ENCODE results near the gene MN1. TPM values are rescaled to one million over a fixed set of nuclear protein-coding genes. Genes with fewer than 3 reads are reported as not detected.

MN1 gene
- total and polyA plus RNA-seq, 2 donors: 5.1 to 9.1 TPM

DNA sequence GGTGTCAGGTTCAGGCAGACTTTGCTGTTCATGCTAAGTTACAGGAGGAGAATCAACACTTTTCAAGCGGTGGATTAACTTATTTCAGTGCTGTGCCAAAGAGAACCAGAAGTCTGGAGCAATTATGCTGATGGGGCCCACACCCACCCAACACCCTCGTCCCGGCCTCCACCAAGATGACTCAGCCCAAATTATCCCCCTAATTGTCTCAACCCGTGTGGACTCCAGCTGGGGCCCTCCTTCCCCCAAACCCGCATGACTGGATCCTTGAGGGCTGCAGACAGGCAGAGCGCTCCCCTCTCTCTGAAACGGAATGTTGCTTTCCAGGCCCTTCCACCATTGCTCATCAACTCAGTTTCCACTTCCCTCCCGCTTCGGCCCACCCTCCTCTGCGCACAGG lies 34.6 kb upstream of the MN1 start:
- Histone ChIP-seq H3K4me1 (ENCODE audit: insufficient read depth) (no peaks in the 10 kb centered on the region), H3K4me3 (ENCODE audit: low read depth, low read length) (no peak overlapping the region), H3K27ac (ENCODE audit: low read depth) (no peak overlapping the region), H3K36me3 (ENCODE audit: insufficient read depth) (no peaks in the 10 kb centered on the region)
- DNase-seq (ENCODE audit: extremely low spot score): no peak
- 71% methylated on average over 10 of the region's 10 CpGs for WGBS

DNA sequence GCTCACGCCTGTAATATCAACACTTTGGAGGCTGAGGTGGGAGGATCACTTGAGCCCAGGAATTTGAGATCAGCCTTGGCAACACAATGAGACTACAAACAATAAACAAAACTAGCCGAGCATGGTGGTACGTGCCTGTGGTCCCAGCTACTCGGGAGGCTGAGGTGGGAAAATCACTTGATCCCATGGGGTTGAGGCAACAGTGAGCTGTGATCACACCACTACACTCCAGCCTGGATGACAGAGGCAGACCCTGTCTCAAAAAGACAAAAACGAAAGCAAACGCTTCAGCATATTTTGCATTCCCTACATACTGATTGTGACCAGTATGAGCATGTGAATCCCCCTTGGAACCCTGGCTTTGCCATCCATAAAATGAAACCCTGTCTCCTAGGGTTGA lies 33.9 kb upstream of the MN1 start:
- Histone ChIP-seq H3K36me3 (ENCODE audit: insufficient read depth) (no peaks in the 10 kb centered on the region), H3K4me3 (ENCODE audit: low read depth, low read length) (no peak overlapping the region), H3K4me1 (ENCODE audit: insufficient read depth) (no peaks in the 10 kb centered on the region), H3K27ac (ENCODE audit: low read depth) (no peak overlapping the region)
- 77% methylated on average over 6 of the region's 6 CpGs for WGBS
- no peak for DNase-seq (ENCODE audit: extremely low spot score)

DNA sequence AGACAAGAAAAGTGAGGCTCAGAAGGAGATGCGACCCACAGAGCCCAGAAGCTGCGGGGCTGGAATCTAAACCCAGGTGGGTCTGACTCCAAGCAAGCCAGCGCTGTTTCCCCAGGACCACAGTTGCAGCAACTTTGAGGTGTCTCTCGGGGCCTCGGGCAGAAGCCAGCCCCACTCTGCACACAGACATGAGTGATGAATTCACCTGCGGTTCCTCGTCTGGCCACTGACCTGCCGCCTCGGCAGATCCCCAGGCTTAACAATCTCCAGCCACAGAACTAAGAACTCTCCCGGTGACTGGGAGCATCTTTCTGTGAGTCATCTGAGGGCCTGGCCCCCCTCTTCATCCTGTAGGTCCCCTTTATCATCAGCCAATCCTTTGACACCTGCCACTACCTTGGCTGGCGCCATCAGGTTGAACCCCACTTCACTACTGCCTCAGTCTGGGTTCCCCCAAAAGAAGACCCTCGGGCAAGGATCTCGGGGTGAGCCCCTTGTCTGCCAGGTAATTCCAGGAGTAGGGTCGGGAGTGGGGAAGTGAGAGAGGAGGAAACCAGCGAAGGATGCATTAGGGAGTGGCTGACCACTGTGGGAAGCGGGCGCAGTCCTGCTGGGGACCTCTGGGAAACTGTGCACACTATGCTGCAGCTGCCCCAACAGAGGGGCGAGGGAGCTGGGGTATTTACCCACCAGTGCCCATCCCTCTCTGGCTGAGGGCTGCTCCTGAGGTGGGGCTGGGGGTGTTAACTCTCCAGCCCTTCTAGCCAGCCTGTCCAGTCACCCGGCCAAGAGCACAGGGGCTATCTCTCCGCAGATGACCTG lies 33.0 kb upstream of the MN1 start:
- WGBS: 93% methylated on average over 20 of the region's 20 CpGs
- no peaks in the 10 kb centered on the region for H3K36me3 ChIP-seq (ENCODE audit: insufficient read depth)
- H3K4me1 ChIP-seq (ENCODE audit: insufficient read depth): no peaks in the 10 kb centered on the region
- DNase-seq (ENCODE audit: extremely low spot score): no peak
- H3K27ac ChIP-seq (ENCODE audit: low read depth): no peak overlapping the region
- H3K4me3 ChIP-seq (ENCODE audit: low read depth, low read length): no peak overlapping the region

DNA sequence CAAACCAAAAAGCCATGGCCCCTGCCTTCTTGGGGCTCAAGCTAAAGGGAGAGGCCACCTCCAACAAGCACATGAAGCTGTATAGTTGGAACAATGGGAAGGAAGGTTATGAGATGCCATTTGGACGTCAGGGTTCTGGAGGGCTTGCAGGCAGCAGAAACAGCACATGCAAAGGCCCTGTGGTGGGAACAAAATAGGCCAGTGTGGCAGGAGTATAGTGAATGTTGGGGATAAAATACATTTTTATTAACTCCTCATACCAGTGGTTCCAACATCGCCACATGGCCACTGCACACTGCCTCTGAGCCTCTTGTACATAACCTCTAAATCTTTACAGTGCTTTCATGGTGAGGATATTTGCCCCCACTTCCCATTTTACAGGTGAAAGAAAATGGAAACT lies 32.2 kb upstream of the MN1 start:
- no peaks in the 10 kb centered on the region for H3K4me1 ChIP-seq (ENCODE audit: insufficient read depth)
- WGBS: 48% methylated on average over 2 of the region's 2 CpGs
- DNase-seq (ENCODE audit: extremely low spot score): no peak
- H3K27ac ChIP-seq (ENCODE audit: low read depth): no peak overlapping the region
- H3K4me3 ChIP-seq (ENCODE audit: low read depth, low read length): no peak overlapping the region
- H3K36me3 ChIP-seq (ENCODE audit: insufficient read depth): no peaks in the 10 kb centered on the region

DNA sequence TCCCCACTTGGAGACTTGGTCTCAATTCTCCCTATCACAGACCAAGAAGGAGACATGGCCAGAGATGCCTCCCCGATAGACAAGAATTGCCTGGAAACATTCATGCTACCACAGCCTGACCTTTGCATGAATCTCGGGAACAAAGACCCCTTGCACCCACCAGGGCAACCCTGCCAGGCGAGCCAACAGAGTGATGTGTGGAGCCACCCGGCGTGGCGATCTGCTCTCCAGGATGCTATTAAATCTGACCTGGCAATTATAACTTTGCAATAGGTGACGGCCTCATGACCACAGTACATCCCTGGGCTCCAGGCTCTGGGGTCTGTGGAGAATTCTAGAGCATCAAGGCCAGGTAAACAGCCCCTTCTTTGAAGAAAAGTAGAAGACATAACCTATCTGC lies 31.1 kb upstream of the MN1 start:
- DNase-seq (ENCODE audit: extremely low spot score): no peak
- WGBS: 93% methylated on average over 7 of the region's 7 CpGs
- Histone ChIP-seq H3K4me3 (ENCODE audit: low read depth, low read length) (no peak overlapping the region), H3K4me1 (ENCODE audit: insufficient read depth) (no peaks in the 10 kb centered on the region), H3K27ac (ENCODE audit: low read depth) (no peak overlapping the region), H3K36me3 (ENCODE audit: insufficient read depth) (no peaks in the 10 kb centered on the region)

DNA sequence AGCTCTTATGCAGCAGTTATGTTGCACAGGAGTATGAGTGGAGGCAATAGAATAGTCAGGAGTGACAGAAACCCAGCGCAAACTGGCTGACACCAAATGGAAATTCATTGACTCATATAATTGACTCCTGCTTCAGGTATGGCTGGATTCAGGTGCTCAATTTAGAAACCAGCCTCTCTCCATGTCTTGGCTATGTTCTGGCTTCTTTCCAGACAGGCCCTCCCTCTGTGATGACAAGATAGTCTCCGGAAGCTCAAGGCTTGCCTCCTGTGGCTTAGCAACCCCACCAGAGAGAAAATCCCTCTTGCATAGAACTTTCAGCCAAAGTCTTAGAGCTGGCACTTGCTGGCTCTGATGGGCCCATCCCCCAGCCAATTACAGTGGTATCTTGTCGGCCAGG lies 28.1 kb upstream of the MN1 start:
- H3K4me1 ChIP-seq (ENCODE audit: insufficient read depth): no peaks in the 10 kb centered on the region
- DNase-seq (ENCODE audit: extremely low spot score): no peak
- H3K4me3 ChIP-seq (ENCODE audit: low read depth, low read length): no peak overlapping the region
- no peaks in the 10 kb centered on the region for H3K36me3 ChIP-seq (ENCODE audit: insufficient read depth)
- H3K27ac ChIP-seq (ENCODE audit: low read depth): no peak overlapping the region
- 68% methylated on average over 3 of the region's 3 CpGs for WGBS

DNA sequence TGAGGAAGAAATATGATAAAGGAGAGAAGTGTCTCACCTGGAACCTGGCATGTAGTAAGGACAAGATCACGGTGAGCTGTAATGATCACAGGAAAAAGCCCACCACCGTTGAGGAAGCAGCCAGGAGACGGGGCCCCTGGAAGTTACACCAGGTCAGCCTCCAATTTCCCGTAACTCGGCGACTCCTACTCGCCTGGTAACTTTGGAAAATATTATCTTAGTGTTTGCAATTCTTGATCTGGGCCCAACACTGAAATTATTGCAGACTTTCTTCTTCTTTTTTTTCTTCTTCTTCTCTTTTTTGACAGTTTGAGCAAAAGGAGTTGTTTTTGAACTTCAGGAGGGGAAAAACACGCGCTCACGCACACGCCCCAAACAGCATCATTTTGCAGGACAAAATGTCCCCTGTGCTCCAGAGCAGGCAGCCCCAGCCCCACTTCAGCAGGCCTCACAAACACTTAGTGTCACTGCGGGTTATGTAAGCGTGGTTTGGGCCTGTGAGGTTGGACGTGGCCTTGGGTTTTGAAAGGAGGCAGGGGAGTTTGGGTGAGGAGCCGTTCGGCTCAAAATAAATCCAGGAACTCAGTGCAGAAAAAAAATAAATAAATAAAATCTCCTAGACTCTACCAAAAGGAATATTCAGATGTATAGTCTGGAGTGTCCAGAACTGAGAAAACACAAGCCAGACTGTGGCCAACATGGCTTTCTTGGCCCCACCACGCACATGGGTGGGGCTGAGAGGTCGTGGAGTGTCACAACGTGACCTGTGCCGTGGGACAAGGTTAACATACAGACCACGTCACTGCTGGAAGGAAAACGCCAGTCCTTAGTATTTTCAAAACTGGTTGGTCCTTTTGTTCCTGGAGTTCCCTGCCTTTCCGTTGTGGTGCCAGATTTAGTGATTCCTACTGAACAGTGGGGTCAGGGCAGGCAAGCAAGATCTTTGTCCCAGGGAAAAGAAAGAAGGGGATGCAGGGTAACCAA lies 26.3 kb upstream of the MN1 start:
- no peak overlapping the region for H3K4me3 ChIP-seq (ENCODE audit: low read depth, low read length)
- H3K36me3 ChIP-seq (ENCODE audit: insufficient read depth): no peaks in the 10 kb centered on the region
- 75% methylated on average over 23 of the region's 23 CpGs for WGBS
- DNase-seq (ENCODE audit: extremely low spot score): no peak
- no peak overlapping the region for H3K27ac ChIP-seq (ENCODE audit: low read depth)
- H3K4me1 ChIP-seq (ENCODE audit: insufficient read depth): no peaks in the 10 kb centered on the region

DNA sequence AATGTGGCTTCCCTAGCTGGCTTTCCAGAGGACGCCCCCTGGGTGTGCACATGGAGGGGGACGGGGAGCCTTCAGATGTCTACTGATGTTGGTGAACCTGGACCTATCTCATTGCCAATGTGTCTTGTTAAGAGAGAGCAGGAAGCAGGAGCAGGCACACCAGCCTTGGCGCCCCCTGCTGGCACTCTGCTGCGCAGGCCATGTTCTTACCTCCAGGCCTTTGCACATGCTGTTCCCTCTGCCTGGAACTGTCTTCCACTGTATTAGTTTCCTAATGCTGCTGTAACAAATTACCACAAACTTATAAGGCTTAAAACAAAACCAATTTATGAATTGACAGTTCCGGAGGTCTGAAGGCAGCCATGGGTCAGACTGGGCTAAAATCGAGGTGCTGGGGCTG lies 23.6 kb upstream of the MN1 start:
- H3K27ac ChIP-seq (ENCODE audit: low read depth): no peak overlapping the region
- no peak for DNase-seq (ENCODE audit: extremely low spot score)
- 92% methylated on average over 6 of the region's 6 CpGs for WGBS
- no peaks in the 10 kb centered on the region for H3K36me3 ChIP-seq (ENCODE audit: insufficient read depth)
- no peak overlapping the region for H3K4me3 ChIP-seq (ENCODE audit: low read depth, low read length)
- no peaks in the 10 kb centered on the region for H3K4me1 ChIP-seq (ENCODE audit: insufficient read depth)

DNA sequence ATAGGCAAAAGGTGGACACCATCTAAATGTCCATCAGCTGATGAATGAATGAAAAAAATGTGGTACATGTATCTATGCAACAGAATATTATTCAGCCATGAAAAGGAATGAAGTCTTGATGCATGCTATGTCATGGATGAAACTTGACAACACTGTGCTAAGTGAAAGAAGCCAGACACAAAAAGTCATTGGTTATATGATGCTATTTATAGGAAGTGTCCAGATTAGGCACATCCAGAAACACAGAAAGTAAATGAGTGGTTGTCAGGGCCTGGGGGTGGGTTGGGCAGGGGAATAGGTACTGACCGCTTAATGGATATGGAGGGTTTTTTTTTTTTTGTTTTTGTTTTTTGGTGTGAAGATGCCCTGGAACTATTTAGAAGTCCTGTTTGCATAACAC lies 21.7 kb upstream of the MN1 start:
- no peaks in the 10 kb centered on the region for H3K4me1 ChIP-seq (ENCODE audit: insufficient read depth)
- WGBS: 47% methylated on average over 1 of the region's 1 CpG
- H3K4me3 ChIP-seq (ENCODE audit: low read depth, low read length): no peak overlapping the region

DNA sequence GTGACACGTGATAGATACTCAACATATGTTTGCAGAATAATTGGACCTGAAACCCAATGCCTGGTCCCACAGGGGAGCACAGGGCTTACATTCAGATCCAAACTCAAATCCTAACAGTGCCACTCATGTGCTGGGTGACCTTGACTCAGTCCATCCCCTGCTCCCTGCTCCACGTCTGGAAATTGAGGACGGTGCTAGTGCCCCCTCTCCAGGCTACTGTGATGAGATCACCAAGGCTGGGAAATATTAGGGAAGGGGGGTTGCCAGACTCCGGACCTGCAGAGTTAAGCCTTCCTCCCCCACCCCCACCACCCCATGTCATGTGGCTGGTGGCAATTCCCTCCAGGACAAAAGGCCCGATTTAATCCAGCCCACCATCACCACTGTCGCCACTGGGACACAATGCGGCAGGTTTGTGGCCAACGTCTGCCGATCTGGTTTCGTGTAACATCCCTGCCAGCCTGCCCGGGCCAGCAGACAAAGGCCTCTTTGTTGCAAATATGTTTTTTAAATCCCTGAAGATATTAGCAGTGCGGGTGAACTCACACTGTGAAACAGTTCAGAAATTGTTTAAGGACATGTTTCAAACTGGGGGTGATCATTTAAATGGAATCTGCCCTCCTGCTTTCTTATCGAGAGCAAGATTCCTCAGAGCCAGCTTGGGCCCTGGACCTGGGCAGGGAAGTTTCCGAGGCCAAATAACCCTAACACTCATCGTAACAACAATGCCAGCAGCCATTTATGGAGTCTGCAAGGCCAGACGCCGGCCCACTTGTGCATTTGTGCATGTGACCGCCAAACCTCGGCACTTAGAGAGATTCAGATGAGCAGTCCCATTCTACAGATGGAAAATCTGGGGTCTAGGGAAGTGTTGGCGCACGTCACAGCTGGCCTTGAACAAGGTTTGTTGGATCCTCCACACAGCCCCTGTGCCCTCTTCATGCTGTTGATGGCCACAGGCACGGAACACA lies 19.6 kb upstream of the MN1 start:
- Histone ChIP-seq H3K36me3 (ENCODE audit: insufficient read depth) (no peaks in the 10 kb centered on the region), H3K4me3 (ENCODE audit: low read depth, low read length) (no peak overlapping the region), H3K27ac (ENCODE audit: low read depth) (no peak overlapping the region), H3K4me1 (ENCODE audit: insufficient read depth) (no peaks in the 10 kb centered on the region)
- 77% methylated on average over 22 of the region's 22 CpGs for WGBS
- no peak for DNase-seq (ENCODE audit: extremely low spot score)

More for the DNA sequence above, 21.7 kb upstream of the MN1 start:
- Histone ChIP-seq H3K27ac (ENCODE audit: low read depth) (no peak overlapping the region), H3K36me3 (ENCODE audit: insufficient read depth) (no peaks in the 10 kb centered on the region)
- no peak for DNase-seq (ENCODE audit: extremely low spot score)

DNA sequence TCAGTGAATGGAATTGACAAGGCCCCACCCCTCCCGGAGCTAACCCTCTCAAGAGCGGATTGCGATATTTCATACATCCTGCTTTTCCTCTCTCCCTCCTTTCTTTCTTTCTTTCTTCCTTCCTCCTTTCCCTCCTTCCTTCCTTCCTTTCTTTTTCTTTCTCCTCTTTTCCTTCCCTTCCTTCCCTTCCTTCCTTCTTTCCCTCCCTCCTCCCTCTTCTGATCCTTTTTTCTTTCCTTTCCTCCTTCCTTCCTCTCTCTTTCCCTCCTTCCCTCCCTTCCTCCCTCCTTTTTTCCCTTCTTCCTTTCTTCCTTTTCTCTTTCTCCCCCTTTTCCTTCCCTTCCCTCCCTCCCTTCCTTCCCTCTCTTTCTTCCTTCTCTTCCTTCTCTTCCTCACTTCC lies 15.0 kb upstream of the MN1 start:
- H3K36me3 ChIP-seq (ENCODE audit: insufficient read depth): no peaks in the 10 kb centered on the region
- WGBS: 88% methylated on average over 3 of the region's 3 CpGs

DNA sequence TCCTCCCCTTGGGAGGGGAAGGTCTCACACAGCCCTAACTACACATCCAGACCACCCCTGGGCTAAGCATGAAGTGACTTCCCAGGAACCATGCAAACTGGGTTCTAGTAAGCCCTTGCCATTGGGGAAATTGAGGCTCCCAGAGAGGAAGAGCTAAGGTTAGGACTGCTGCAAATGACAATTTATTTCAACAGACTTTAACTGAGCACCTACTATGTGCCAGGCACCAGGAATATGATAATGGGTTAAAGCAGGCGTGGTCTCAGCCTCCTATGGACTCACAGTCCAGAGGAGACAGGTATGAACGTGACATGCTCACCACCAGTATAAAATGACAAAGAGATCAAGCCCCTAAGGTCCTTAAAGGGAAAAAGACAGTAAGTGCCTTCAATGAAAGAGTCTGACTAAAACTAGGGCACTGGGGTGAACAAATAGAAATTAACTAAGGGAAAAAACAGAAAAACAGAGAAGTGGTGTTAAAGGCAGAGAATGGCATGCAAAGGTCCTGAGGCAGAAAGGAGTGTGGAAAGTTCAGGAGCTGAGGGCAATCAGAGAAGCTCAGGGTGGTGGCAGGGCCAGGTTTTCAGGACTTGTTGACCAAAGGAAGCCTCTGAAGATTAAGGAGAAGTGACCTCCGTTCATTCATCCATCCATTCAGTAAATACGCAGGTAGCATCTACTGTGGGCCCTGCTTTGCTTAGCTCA lies 14.4 kb upstream of the MN1 start:
- Histone ChIP-seq H3K4me3 (ENCODE audit: low read depth, low read length) (no peak overlapping the region), H3K4me1 (ENCODE audit: insufficient read depth) (no peaks in the 10 kb centered on the region), H3K36me3 (ENCODE audit: insufficient read depth) (no peaks in the 10 kb centered on the region), H3K27ac (ENCODE audit: low read depth) (no peak overlapping the region)
- no peak for DNase-seq (ENCODE audit: extremely low spot score)
- WGBS: 90% methylated on average over 4 of the region's 4 CpGs

More for the DNA sequence above, 15.0 kb upstream of the MN1 start:
- DNase-seq (ENCODE audit: extremely low spot score): no peak
- Histone ChIP-seq H3K4me3 (ENCODE audit: low read depth, low read length) (no peak overlapping the region), H3K27ac (ENCODE audit: low read depth) (no peak overlapping the region), H3K4me1 (ENCODE audit: insufficient read depth) (no peaks in the 10 kb centered on the region)

DNA sequence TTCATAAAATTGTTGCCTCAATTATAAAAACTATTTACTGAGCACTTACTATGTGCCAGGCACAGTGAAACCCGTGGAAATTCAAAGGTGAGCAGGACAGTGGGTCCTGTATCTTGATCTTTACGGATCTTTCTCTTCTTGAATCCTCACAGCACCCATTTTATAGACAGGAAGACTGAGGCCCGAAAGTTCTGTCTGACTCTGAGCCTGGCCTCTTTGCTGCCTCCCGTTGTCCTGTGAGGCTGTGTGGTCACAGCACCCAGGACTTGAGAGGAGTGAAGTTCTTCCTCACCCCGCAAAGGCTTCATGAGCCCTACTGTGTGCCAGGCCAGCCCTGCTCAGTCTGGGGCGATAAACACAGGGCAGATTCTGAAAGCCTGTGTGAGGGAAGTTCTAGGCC lies 13.4 kb upstream of the MN1 start:
- Histone ChIP-seq H3K36me3 (ENCODE audit: insufficient read depth) (no peaks in the 10 kb centered on the region), H3K4me1 (ENCODE audit: insufficient read depth) (no peaks in the 10 kb centered on the region), H3K27ac (ENCODE audit: low read depth) (no peak overlapping the region), H3K4me3 (ENCODE audit: low read depth, low read length) (no peak overlapping the region)
- no peak for DNase-seq (ENCODE audit: extremely low spot score)
- WGBS: 91% methylated on average over 6 of the region's 6 CpGs
